ENCODE data around the gene CHMP2A.
"Not testable (repeated sequence)": the region's sequence is repeated elsewhere in the genome, so short reads cannot be mapped to it uniquely, and the experiment has no call there.

CHMP2A gene

DNA sequence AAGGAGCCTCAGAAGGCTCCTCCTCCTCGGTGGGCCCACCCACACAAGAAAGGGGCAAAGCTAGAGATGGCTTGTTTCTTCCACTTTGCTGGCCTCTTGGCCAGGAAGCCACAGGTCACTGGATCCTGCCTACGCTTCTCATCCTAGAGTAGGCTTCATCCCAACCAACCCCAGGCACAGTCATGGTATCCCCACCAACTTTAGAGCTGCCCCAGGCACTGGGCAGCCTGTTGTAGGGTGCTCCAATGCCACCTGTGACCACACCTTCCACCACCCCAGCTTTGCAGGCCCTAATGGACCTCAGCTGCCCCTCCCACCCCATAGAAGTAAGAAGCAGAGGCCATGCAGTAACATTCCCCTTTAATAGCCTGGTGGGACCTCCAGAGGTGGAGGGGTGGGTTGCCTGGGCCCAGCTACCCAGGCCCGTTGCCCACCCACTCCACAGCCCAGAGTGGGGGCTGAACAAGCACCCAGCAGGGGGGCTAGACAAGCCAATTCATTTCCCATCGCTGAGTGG is 522 bp upstream of the CHMP2A start:
- DNase-seq (ENCODE audit: low read depth), result no peak

DNA sequence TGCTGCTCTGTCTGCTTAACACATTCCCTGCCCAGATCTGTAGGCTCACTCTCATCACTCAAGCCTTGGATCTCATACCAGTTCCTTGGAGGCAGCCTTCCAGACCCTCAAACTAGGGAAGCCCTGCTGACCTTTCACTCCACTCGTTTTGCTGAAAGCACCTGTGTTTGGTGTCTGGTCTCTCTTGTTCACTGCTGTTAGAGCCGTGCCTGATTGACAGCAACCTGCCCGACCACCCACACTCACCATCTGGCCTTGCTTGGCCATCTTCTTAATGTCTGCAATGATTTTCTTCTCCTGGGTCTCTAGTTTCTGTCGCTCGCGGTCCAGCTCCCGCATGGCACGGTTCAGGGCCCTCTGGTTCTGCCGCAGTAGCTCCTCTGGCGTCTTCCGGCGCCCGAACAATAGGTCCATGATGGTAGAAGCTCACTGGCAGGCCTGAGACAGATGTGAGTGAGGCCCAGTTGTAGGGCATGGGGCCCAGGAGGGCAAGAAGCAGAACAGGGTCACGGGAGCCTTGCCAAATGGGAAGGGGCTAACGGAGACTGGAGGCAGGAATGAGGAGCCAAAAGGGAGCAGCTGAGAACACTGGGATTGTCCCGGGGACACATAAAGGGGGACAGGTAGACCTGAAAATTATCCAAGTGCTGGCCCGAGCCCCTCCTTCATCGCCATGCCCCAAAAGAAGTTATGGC is 959 bp downstream of the CHMP2A start:
- no peak for DNase-seq (ENCODE audit: low read depth)

GRCh38 chr19:58552655-58553054 is 2.2 kb downstream of the CHMP2A start:
- no peak for DNase-seq (ENCODE audit: low read depth)

DNA sequence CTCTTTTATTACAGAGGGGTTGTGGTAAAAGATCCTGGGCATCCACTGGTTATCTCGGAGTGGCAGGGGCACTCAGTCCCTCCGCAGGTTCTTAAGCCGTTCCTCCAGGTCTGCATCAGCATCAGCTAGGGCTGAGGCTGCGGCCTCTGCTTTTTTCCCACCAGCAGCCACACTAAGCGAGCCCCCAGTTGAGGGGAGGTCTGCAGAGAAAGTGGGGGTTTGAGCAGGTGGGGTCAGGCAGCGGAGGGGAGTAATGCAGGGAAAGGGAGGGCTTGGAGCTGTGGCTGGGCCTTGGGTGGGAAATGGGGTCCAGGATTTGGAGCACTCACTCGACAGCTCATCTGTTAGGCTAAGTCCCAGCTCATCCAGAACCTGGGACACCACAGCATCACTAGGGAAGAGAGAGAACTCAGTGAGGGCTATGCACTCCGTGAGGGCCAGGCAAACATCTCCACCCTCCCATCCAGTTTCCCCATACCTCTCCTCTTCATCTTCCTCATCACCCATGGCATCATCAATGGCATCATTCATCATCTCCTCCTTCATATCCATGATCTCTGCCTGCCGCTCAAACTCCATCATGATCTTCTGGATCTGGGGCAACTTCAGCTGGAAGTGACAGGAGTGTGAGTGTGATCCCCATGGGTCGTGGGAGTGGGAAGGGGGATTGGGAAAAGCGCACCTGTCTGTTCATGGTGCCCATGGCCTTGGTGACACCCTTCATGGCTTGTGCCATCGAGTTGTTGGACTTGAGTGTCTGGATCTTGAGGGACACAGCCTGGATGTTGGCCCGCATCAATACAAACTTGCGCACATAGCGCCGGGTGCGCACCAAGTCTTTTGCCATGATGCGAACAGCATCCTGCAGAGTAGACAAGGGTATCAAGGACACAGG is 3.1 kb downstream of the CHMP2A start:
- no peak for DNase-seq (ENCODE audit: low read depth)

DNA sequence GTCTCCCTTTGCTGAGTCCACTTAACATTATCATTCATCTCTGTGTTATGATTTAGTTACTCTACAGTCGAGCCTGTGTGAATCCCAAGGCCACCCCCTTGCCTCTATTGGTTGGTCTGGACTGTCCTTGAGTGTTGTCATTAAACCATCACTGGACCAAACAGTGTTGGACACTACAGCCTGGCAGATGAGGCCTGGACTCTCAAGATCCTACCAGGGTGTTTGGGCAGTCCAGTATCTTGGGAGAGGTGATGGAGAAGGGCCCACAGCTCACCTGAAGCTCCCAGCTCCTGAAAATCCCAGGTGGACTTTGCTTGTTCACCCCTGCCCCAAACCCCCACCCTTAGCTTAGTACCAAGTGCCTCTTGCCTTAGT is 3.8 kb downstream of the CHMP2A start:
- no peak for DNase-seq (ENCODE audit: low read depth)

DNA sequence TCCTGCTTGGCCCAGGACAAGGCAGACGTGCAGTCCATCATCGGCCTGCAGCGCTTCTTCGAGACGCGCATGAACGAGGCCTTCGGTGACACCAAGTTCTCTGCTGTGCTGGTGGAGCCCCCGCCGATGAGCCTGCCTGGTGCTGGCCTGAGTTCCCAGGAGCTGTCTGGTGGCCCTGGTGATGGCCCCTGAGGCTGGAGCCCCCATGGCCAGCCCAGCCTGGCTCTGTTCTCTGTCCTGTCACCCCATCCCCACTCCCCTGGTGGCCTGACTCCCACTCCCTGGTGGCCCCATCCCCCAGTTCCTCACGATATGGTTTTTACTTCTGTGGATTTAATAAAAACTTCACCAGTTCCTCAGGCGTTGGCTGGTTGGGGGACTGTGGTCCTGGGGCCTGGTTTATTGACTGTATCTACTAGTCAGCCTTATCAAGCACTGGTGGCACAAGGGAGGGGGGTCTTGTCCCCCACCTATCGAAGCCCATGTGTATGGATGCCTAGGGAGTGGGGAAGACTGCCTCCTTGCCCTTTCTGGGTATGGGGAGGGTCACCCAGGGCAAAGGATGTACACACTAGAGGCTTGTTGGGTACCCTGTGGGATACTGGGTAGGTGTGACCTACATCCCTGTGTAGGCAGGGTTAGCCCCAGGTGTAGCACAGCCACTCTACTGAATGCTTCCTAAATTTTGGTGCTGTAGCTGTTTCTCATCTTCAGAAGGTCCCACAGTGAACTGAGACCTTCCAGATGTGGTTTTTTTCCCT is 4.4 kb downstream of the CHMP2A start:
- DNase-seq (ENCODE audit: low read depth), result no peak

DNA sequence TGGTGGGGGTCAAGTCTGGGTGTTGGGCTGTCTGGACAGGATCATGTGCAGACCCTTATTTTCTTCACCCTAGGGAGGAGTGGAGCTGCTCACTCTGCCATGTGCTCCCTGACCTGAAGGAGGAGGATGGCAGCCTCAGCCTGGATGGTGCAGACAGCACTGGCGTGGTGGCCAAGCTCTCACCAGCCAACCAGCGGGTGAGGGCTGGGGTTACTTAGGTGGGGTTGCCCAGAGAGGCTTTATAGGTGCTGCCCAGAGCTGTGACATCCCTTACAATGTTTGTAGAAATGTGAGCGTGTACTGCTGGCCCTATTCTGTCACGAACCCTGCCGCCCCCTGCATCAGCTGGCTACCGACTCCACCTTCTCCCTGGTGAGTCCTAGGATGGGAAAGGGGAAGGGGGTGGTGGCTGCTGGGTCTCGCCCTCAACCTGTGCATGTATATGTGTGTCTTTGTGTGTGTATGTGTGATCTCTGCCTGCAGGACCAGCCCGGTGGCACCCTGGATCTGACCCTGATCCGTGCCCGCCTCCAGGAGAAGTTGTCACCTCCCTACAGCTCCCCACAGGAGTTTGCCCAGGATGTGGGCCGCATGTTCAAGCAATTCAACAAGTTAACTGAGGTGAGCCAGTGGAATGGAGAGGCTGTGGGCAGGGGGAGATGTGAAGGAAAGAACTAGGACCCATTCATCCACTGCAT is 5.1 kb downstream of the CHMP2A start:
- no peak for DNase-seq (ENCODE audit: low read depth)

- DNase-seq (ENCODE audit: low read depth), result no peak
Observed at GRCh38 chr19:58548859-58549663, 5.8 kb downstream of the CHMP2A start.

GRCh38 chr19:58547323-58548312 is 7.3 kb downstream of the CHMP2A start:
- no peak for DNase-seq (ENCODE audit: low read depth)

DNA sequence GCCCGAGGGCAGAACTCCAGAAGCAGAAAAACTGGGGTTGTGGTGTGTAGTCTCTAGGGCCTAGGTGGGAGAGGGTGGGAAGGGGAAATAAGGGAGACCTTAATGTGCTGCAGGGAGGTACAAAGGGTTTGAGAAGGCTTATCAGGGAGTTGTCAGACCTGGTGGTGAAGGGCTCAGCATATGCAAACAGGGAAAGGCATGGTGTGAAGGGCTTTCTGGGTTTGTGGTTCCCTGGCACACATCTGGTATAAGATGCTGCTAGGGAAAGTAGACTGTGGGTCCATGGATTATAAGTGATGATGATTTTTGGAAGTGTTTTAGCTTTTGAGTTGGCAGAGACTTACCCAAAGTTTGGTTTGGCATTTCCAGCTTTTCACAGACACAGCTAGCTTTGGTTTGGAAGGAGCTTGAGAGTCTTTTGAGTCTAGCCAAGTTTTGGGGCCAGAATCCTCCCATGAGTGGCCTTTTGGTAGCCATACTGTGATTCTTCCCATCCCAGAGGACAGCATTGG is 8.8 kb downstream of the CHMP2A start:
- no peak for DNase-seq (ENCODE audit: low read depth)

GRCh38 chr19:58545286-58546018 is 9.5 kb downstream of the CHMP2A start:
- no peak for DNase-seq (ENCODE audit: low read depth)

- DNase-seq (ENCODE audit: low read depth), result no peak
Observed at GRCh38 chr19:58544591-58545285, 10.2 kb downstream of the CHMP2A start.

DNA sequence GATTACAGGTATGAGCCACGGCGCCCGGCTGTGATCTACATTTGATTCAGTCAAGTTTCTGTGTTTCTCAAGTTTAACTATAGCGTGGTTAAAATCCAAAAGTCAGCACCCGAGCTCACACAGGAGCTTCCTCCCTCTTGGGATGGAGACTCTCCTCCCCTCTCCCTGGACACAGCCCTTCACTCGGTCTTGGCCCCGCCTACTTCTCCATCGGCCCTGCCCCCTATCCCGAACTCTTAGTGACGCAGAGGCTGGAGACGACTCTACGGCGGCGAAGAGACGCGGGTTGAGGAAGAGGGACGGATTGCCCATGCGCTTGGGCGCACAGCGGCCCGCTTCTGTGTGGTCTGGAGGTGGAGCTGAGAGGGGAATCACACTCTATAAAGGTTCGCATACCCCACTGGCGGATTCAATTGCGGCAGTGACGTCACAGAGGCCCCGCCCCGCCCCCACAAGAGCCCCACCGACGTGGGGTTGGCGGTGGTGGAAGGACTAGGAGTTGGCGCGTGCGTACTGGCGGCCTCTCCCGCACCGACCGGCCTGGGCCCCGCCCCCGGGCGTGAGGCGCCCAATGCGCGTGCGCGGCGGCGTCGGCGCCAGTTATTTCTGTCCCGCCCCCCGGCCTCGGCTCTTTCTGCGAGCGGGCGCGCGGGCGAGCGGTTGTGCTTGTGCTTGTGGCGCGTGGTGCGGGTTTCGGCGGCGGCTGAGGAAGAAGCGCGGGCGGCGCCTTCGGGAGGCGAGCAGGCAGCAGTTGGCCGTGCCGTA is 10.9 kb downstream of the CHMP2A start, which contains the start of gene TRIM28:
TSS of gene TRIM28 (plus strand) at position 239 of the 765 bp plus-strand sequence. CDS start 694 bp downstream, outside the sequence.
- DNase-seq (ENCODE audit: low read depth), result peak; percentile 100

- DNase-seq (ENCODE audit: low read depth), result not testable (repeated sequence)
Observed at GRCh38 chr19:58542641-58543372, 12.1 kb downstream of the CHMP2A start.

GRCh38 chr19:58539169-58539559 is 15.7 kb downstream of the CHMP2A start:
- DNase-seq (ENCODE audit: low read depth), result not testable (repeated sequence)

All from fibroblast of the conjunctiva (primary cell).